WTC11 (cell line): Measurements from ENCODE around the gene MUC6. TPM values are rescaled to one million over a fixed set of nuclear protein-coding genes. Genes with fewer than 3 reads are reported as not detected.

Source experiments
- ATAC-seq: fragments of 200-7000 bp; cut with Tn5 transposase; 2 replicates; pipeline ENCODE4 v1.10.0; 2021; ENCODE audit warnings: mild to moderate bottlenecking, moderate library complexity
- CTCF ChIA-PET: fragments of 300-600 bp; sonication (Branson Sonifier 250); formaldehyde crosslinking; loops from one replicate; lab custom pipeline; 2021; ENCODE audit warnings: antibody characterized with exemption; lab: Charles Lee
- POLR2A ChIA-PET: fragments of 350-600 bp; sonication (Branson Sonifier 250); formaldehyde crosslinking; loops from one replicate; lab custom pipeline; 2021; ENCODE audit warnings: antibody characterized with exemption; lab: Charles Lee
- DNase-seq: peaks from one replicate; pipeline ENCODE4 v3.0.0; 2021; ENCODE audit warnings: low spot score
- H3K27ac Mint-ChIP-seq: 2 replicates; pipeline ENCODE4 v1.8.0; 2021; ENCODE audit warnings: mixed read lengths
- H3K27me3 Mint-ChIP-seq: 2 replicates; pipeline ENCODE4 v1.8.0; 2021; ENCODE audit warnings: low read depth, mild to moderate bottlenecking, moderate library complexity, mixed read lengths
- H3K36me3 Mint-ChIP-seq: 2 replicates; pipeline ENCODE4 v1.8.0; 2021; ENCODE audit warnings: mixed read lengths
- H3K4me1 Mint-ChIP-seq: 2 replicates; pipeline ENCODE4 v1.8.0; 2022; ENCODE audit warnings: mixed read lengths
- H3K4me3 Mint-ChIP-seq: 2 replicates; pipeline ENCODE4 v1.8.0; 2021; ENCODE audit warnings: mild to moderate bottlenecking, moderate library complexity, mixed read lengths
- H3K9me3 Mint-ChIP-seq: 2 replicates; pipeline ENCODE4 v1.8.0; 2021; ENCODE audit warnings: mixed read lengths
- ATF2 ChIP-seq: sonication (generic); formaldehyde crosslinking; IDR thresholded peaks from 2 replicates; pipeline ENCODE4 v1.8.1; 2022; ENCODE audit warnings: low read depth, missing genetic modification reagents, borderline replicate concordance
- ATF3 ChIP-seq: sonication (generic); formaldehyde crosslinking; conservative IDR thresholded peaks from 2 replicates; pipeline ENCODE4 v1.8.1; 2022; ENCODE audit warnings: mild to moderate bottlenecking, missing genetic modification reagents
- CREB1 ChIP-seq: sonication (generic); formaldehyde crosslinking; IDR thresholded peaks from 2 replicates; pipeline ENCODE4 v1.8.0; 2023; ENCODE audit warnings: mild to moderate bottlenecking, missing genetic modification reagents
- CREM ChIP-seq: sonication (generic); formaldehyde crosslinking; IDR thresholded peaks from 2 replicates; pipeline ENCODE4 v1.8.1; 2022; ENCODE audit warnings: mild to moderate bottlenecking, missing genetic modification reagents, moderate library complexity
- E2F4 ChIP-seq: sonication (generic); formaldehyde crosslinking; IDR thresholded peaks from 2 replicates; pipeline ENCODE4 v1.8.1; 2022; ENCODE audit warnings: low read depth, mild to moderate bottlenecking, moderate library complexity, missing genetic modification reagents, borderline replicate concordance
- ESRRA ChIP-seq: sonication (generic); formaldehyde crosslinking; IDR thresholded peaks from 2 replicates; pipeline ENCODE4 v1.8.1; 2022; ENCODE audit warnings: mild to moderate bottlenecking, missing genetic modification reagents, borderline replicate concordance
- FOXJ3 ChIP-seq: sonication (generic); formaldehyde crosslinking; IDR thresholded peaks from 2 replicates; pipeline ENCODE4 v1.9.0; 2021; ENCODE audit warnings: missing genetic modification reagents, mild to moderate bottlenecking, borderline replicate concordance
- GTF2I ChIP-seq: fragments of 250-450 bp; sonication (Bioruptor Pico); conservative IDR thresholded peaks from 2 replicates; pipeline ENCODE4 v1.4.0; 2021; ENCODE audit warnings: mild to moderate bottlenecking
- HMGXB4 ChIP-seq: sonication (generic); formaldehyde crosslinking; IDR thresholded peaks from 2 replicates; pipeline ENCODE4 v1.8.1; 2023; ENCODE audit warnings: mild to moderate bottlenecking, moderate library complexity, missing genetic modification reagents
- KAT7 ChIP-seq: sonication (generic); formaldehyde crosslinking; IDR thresholded peaks from 2 replicates; pipeline ENCODE4 v1.8.1; 2023; ENCODE audit warnings: missing genetic modification reagents, mild to moderate bottlenecking, borderline replicate concordance
- MYBL2 ChIP-seq: sonication (generic); formaldehyde crosslinking; IDR thresholded peaks from 2 replicates; pipeline ENCODE4 v1.8.1; 2023; ENCODE audit warnings: mild to moderate bottlenecking, moderate library complexity, missing genetic modification reagents
- NFE2L1 ChIP-seq: sonication (generic); formaldehyde crosslinking; IDR thresholded peaks from 2 replicates; pipeline ENCODE4 v1.8.1; 2023; ENCODE audit warnings: missing genetic modification reagents
- RORB ChIP-seq: fragments of 250-450 bp; sonication (Bioruptor Pico); IDR thresholded peaks from 2 replicates; pipeline ENCODE4 v1.9.0; 2021; ENCODE audit warnings: mild to moderate bottlenecking
- TCF7 ChIP-seq: sonication (generic); formaldehyde crosslinking; IDR thresholded peaks from 2 replicates; pipeline ENCODE4 v1.8.0; 2022; ENCODE audit warnings: mild to moderate bottlenecking, low read depth, missing genetic modification reagents, moderate library complexity
- TEAD4 ChIP-seq: sonication (generic); formaldehyde crosslinking; IDR thresholded peaks from 2 replicates; pipeline ENCODE4 v1.8.0; 2022; ENCODE audit warnings: mild to moderate bottlenecking, missing genetic modification reagents
- USF1 ChIP-seq: sonication (generic); formaldehyde crosslinking; IDR thresholded peaks from 2 replicates; pipeline ENCODE4 v1.8.0; 2022; ENCODE audit warnings: mild to moderate bottlenecking, missing genetic modification reagents
- ZNF263 ChIP-seq: sonication (generic); formaldehyde crosslinking; IDR thresholded peaks from 2 replicates; pipeline ENCODE4 v1.8.1; 2022; ENCODE audit warnings: low read depth, mild to moderate bottlenecking, moderate library complexity, missing genetic modification reagents
- ZNF512 ChIP-seq: sonication (generic); formaldehyde crosslinking; IDR thresholded peaks from 2 replicates; pipeline ENCODE4 v1.8.1; 2022; ENCODE audit warnings: missing genetic modification reagents, borderline replicate concordance
- ZNF532 ChIP-seq: fragments of 250-450 bp; sonication (Bioruptor Pico); IDR thresholded peaks from 2 replicates; pipeline ENCODE4 v1.9.0; 2021; ENCODE audit warnings: mild to moderate bottlenecking, borderline replicate concordance
- ZNF671 ChIP-seq: fragments of 250-450 bp; sonication (Bioruptor Pico); IDR thresholded peaks from 2 replicates; pipeline ENCODE4 v1.8.0; 2021; ENCODE audit warnings: mild to moderate bottlenecking
- total RNA-seq: library from RNA; stranded (reverse); gene quantifications from 3 replicates; pipeline ENCODE4 v1.2.3, GENCODE V29; 2021

MUC6 gene
- total RNA-seq, 1 experiment from 2014 or later: 0.13 TPM

GRCh38 chr11:1014276-1014675 lies 22.2 kb downstream of the MUC6 start:
- ChIA-PET POLR2A (no interaction called here), CTCF (interaction anchor here (1.2 kb wide), 1 partner anchor 116 kb away, joined by 4 read pairs; no protein-coding TSS in a partner anchor)
- 0 out of 2 replicates have a peak, but pooled peaks cover 3% of the 10 kb centered on the region for H3K4me1 Mint-ChIP-seq
- peaks cover 24% of the 10 kb centered on the region for H3K9me3 Mint-ChIP-seq
- no peak overlapping the region for H3K27ac Mint-ChIP-seq
- ATAC-seq (no peak), DNase-seq (no peak)
- no peaks in the 10 kb centered on the region; the same call in 1 of the 2 replicates for H3K27me3 Mint-ChIP-seq
- TF ChIP-seq USF1 (CRISPR knock-in tag) (no peak), CREB1 (CRISPR knock-in tag) (no peak), CREM (CRISPR knock-in tag) (no peak), MYBL2 (no peak), TCF7 (CRISPR knock-in tag) (no peak), TEAD4 (CRISPR knock-in tag) (no peak), ZNF512 (no peak), HMGXB4 (CRISPR knock-in tag) (no peak), E2F4 (CRISPR knock-in tag) (no peak), RORB (CRISPR knock-in tag) (no peak), ATF2 (CRISPR knock-in tag) (no peak), ZNF532 (CRISPR knock-in tag) (no peak), KAT7 (CRISPR knock-in tag) (no peak), ZNF671 (CRISPR knock-in tag) (no peak), ESRRA (CRISPR knock-in tag) (no peak), ATF3 (CRISPR knock-in tag) (no peak), FOXJ3 (CRISPR knock-in tag) (no peak), ZNF263 (CRISPR knock-in tag) (no peak), GTF2I (CRISPR knock-in tag) (no peak), NFE2L1 (CRISPR knock-in tag) (no peak)
- H3K4me3 Mint-ChIP-seq: no peak overlapping the region
- H3K36me3 Mint-ChIP-seq: peaks cover 31% of the 10 kb centered on the region
